ENCODE measurements around the gene CDH12. TPM values are rescaled to one million over a fixed set of nuclear protein-coding genes. Genes with fewer than 3 reads are reported as not detected.

CDH12 gene
- total RNA-seq, 1 experiment from 2014 or later: not detected

DNA sequence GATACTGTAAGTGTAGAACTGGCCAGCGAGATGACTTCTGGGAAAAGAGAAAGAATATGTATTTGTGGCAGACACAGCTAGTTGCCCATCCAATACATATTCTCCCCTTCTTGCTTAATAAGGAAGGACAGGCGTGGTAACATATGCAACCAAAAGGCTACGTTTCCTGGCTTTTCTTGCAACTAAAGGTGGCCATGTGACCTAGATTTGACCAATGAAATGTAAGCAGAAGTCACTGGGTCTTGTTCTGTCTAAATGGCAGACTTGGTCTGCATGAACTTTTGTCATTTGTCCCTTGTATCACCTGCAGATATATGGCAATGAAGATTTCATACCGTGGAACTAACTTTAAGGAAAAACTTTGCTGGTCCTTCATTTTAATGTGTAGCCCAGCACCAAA, 183.8 kb downstream of the CDH12 start:
- Histone ChIP-seq H4K20me1 (ENCODE audit: insufficient read depth, low read depth, low read length) (no peaks in the 10 kb centered on the region), H3K9me3 (ENCODE audit: low read length) (no peaks in the 10 kb centered on the region), H3K4me2 (ENCODE audit: low read depth, low read length, poor library complexity, severe bottlenecking) (no peak overlapping the region), H3K4me1 (ENCODE audit: low read length) (no peaks in the 10 kb centered on the region), H2AFZ (ENCODE audit: low read length) (no peak overlapping the region), H3K27ac (ENCODE audit: low read length) (no peak overlapping the region), H3K9ac (ENCODE audit: low read length) (no peak overlapping the region), H3K4me3 (ENCODE audit: low read length) (no peak overlapping the region), H3K27me3 (ENCODE audit: low read length) (no peaks in the 10 kb centered on the region), H3K79me2 (ENCODE audit: low read length) (no peaks in the 10 kb centered on the region), H3K36me3 (ENCODE audit: insufficient read depth, low read length) (no peaks in the 10 kb centered on the region), H3K9me2 (replicated peaks; ENCODE audit: insufficient read depth, low read length) (no peaks in the 10 kb centered on the region)
- peak; percentile 50 for DNase-seq

DNA sequence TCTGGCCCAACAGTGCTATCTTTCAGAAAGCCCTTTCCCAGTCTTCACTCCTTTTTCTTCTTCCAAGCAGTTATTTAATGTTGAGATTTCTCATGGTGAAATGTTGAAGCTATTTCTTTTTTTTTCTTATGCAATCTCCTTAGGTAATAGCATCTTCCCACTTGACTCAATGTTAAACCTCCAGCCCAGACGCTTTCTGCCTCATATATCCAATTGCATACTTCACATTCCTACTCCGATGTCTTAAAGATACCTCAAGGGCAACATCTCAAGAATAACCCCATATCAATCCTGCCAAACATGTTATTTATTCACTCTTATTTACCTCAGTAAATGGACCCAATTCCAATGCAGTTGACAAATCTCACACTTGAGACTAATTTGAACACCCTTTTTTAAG, 187.3 kb downstream of the CDH12 start:
- H4K20me1 ChIP-seq (ENCODE audit: insufficient read depth, low read depth, low read length): no peaks in the 10 kb centered on the region
- H3K27ac ChIP-seq (ENCODE audit: low read length): no peak overlapping the region
- H3K9ac ChIP-seq (ENCODE audit: low read length): no peak overlapping the region
- no peak overlapping the region for H2AFZ ChIP-seq (ENCODE audit: low read length)
- no peak for DNase-seq
- no peaks in the 10 kb centered on the region for H3K9me2 ChIP-seq (replicated peaks; ENCODE audit: insufficient read depth, low read length)
- H3K79me2 ChIP-seq (ENCODE audit: low read length): no peaks in the 10 kb centered on the region
- H3K4me3 ChIP-seq (ENCODE audit: low read length): no peak overlapping the region
- H3K9me3 ChIP-seq (ENCODE audit: low read length): no peaks in the 10 kb centered on the region
- no peaks in the 10 kb centered on the region for H3K36me3 ChIP-seq (ENCODE audit: insufficient read depth, low read length)
- H3K27me3 ChIP-seq (ENCODE audit: low read length): no peaks in the 10 kb centered on the region
- H3K4me2 ChIP-seq (ENCODE audit: low read depth, low read length, poor library complexity, severe bottlenecking): no peak overlapping the region
- H3K4me1 ChIP-seq (ENCODE audit: low read length): no peaks in the 10 kb centered on the region

DNA sequence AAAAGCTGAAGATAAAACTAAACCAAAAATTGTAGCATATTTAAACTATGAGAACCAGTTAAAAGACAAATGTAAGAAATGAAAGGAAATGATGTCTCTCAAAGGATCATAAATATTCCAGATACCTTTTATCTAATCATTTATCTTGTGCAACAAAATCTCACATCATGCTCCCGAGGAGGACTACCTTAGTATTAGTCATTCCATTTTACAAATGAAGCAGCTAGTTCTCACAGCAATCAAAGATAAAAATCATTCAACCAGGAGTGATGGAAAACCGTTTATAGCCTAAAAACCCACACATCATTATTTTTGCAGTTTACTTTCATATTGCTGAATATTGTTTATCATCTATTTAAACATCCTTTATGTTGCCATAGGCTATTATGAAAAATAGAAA, 190.0 kb downstream of the CDH12 start:
- Histone ChIP-seq H3K9ac (ENCODE audit: low read length) (no peak overlapping the region), H3K9me3 (ENCODE audit: low read length) (no peaks in the 10 kb centered on the region), H3K9me2 (replicated peaks; ENCODE audit: insufficient read depth, low read length) (no peaks in the 10 kb centered on the region), H3K4me3 (ENCODE audit: low read length) (no peak overlapping the region), H3K36me3 (ENCODE audit: insufficient read depth, low read length) (no peaks in the 10 kb centered on the region), H4K20me1 (ENCODE audit: insufficient read depth, low read depth, low read length) (no peaks in the 10 kb centered on the region), H3K79me2 (ENCODE audit: low read length) (no peaks in the 10 kb centered on the region), H2AFZ (ENCODE audit: low read length) (no peak overlapping the region), H3K4me1 (ENCODE audit: low read length) (no peaks in the 10 kb centered on the region), H3K4me2 (ENCODE audit: low read depth, low read length, poor library complexity, severe bottlenecking) (no peak overlapping the region), H3K27me3 (ENCODE audit: low read length) (no peaks in the 10 kb centered on the region), H3K27ac (ENCODE audit: low read length) (no peak overlapping the region)
- DNase-seq: no peak

DNA sequence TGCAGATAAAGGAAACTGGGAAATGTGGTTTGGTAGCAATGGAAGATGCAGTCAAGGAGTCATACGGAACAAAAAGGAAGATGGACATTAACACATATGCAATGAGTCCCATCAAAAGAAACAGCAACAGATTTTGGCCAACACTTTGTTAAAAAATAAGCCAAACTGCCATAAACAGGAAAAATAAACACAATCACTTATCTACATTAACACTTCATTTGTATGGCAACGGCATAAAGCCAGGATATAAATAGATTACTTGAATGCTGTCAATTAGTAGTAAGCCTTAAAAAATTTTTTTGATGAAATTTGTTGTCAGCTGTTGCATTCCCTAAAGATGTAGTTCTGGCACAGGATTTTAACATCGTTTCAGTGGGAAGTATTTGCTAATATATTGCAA, 190.8 kb downstream of the CDH12 start:
- H3K4me3 ChIP-seq (ENCODE audit: low read length): no peak overlapping the region
- no peak overlapping the region for H3K9ac ChIP-seq (ENCODE audit: low read length)
- no peaks in the 10 kb centered on the region for H3K27me3 ChIP-seq (ENCODE audit: low read length)
- no peaks in the 10 kb centered on the region for H3K9me2 ChIP-seq (replicated peaks; ENCODE audit: insufficient read depth, low read length)
- no peaks in the 10 kb centered on the region for H3K4me1 ChIP-seq (ENCODE audit: low read length)
- no peaks in the 10 kb centered on the region for H4K20me1 ChIP-seq (ENCODE audit: insufficient read depth, low read depth, low read length)
- no peak overlapping the region for H2AFZ ChIP-seq (ENCODE audit: low read length)
- H3K79me2 ChIP-seq (ENCODE audit: low read length): no peaks in the 10 kb centered on the region
- H3K9me3 ChIP-seq (ENCODE audit: low read length): no peaks in the 10 kb centered on the region
- H3K36me3 ChIP-seq (ENCODE audit: insufficient read depth, low read length): no peaks in the 10 kb centered on the region
- DNase-seq: no peak
- no peak overlapping the region for H3K27ac ChIP-seq (ENCODE audit: low read length)
- H3K4me2 ChIP-seq (ENCODE audit: low read depth, low read length, poor library complexity, severe bottlenecking): no peak overlapping the region

DNA sequence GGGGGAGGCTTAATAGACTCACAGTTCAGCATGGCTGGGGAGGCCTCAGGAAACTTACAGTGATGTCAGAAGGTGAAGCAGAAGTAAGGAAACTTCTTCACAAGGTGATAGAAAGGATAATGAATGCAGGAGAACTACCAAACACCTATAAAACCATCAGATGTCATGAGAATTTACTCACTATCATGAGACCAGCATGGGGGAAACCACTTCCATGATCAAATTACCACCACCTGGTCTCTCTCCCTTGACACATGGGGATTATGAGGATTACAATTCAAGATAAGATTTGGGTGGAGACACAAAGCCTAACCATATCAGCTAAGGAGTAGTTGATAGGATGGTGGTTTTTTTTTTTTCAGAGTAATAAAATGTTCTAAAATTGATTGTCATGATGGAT, 201.8 kb downstream of the CDH12 start:
- Histone ChIP-seq H3K9ac (ENCODE audit: low read length) (no peak overlapping the region), H4K20me1 (ENCODE audit: insufficient read depth, low read depth, low read length) (no peaks in the 10 kb centered on the region), H3K4me2 (ENCODE audit: low read depth, low read length, poor library complexity, severe bottlenecking) (peak overlapping the region; percentile 30), H3K9me3 (ENCODE audit: low read length) (no peaks in the 10 kb centered on the region), H3K27ac (ENCODE audit: low read length) (peak overlapping the region; percentile 57; the same call in 1 of the 2 replicates), H3K36me3 (ENCODE audit: insufficient read depth, low read length) (no peaks in the 10 kb centered on the region), H3K9me2 (replicated peaks; ENCODE audit: insufficient read depth, low read length) (no peaks in the 10 kb centered on the region), H3K4me1 (ENCODE audit: low read length) (peaks cover 21% of the 10 kb centered on the region), H3K79me2 (ENCODE audit: low read length) (no peaks in the 10 kb centered on the region), H3K4me3 (ENCODE audit: low read length) (no peak overlapping the region), H2AFZ (ENCODE audit: low read length) (no peak overlapping the region), H3K27me3 (ENCODE audit: low read length) (no peaks in the 10 kb centered on the region)
- peak; percentile 43 for DNase-seq

DNA sequence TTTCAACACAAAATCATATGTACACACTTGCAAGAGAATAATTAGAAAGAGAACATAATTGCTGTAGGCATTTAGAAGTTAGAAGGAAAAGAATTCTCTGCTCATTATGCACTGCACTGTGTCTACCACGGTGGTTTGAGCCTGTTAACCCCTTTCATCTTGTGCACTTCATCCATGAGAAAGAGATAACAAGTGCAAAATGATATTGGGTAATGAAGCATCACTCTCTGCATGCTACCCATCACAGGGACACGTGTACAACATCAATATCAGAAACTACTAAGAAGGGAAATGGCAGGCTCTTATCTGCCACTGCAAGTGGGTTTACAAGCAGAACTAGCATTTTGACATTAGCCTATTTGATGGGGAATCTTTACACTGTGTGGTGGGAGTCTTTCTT, 202.6 kb downstream of the CDH12 start:
- no peak for DNase-seq
- Histone ChIP-seq H3K4me3 (ENCODE audit: low read length) (no peak overlapping the region), H3K79me2 (ENCODE audit: low read length) (no peaks in the 10 kb centered on the region), H3K4me2 (ENCODE audit: low read depth, low read length, poor library complexity, severe bottlenecking) (no peak overlapping the region), H3K36me3 (ENCODE audit: insufficient read depth, low read length) (no peaks in the 10 kb centered on the region), H3K27ac (ENCODE audit: low read length) (0 out of 2 replicates have a peak overlapping the region, but pooled peaks have one; percentile 57), H2AFZ (ENCODE audit: low read length) (no peak overlapping the region), H3K27me3 (ENCODE audit: low read length) (no peaks in the 10 kb centered on the region), H3K4me1 (ENCODE audit: low read length) (peaks cover 21% of the 10 kb centered on the region), H4K20me1 (ENCODE audit: insufficient read depth, low read depth, low read length) (no peaks in the 10 kb centered on the region), H3K9ac (ENCODE audit: low read length) (no peak overlapping the region), H3K9me2 (replicated peaks; ENCODE audit: insufficient read depth, low read length) (no peaks in the 10 kb centered on the region), H3K9me3 (ENCODE audit: low read length) (no peaks in the 10 kb centered on the region)

DNA sequence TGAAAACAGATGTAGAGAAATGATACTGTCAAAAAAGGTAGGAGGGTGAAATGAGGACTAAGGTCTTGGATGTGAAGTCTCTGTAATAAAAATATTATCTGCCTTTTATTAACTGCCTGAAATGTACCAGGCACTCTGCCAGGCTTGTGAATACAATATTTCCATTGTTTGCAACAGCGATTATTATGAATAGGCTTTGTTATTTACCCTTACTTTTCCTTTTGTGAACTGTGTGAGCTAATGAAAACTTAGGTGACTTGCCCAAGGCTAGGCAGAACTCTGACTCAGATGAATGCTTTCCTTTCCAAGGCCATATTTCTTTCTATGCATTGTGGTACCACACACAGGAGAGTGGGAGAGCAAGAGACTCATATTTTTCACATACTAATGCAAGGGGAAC, 204.1 kb downstream of the CDH12 start:
- no peak overlapping the region for H3K9ac ChIP-seq (ENCODE audit: low read length)
- H3K9me3 ChIP-seq (ENCODE audit: low read length): no peaks in the 10 kb centered on the region
- H3K27ac ChIP-seq (ENCODE audit: low read length): no peak overlapping the region
- no peaks in the 10 kb centered on the region for H3K79me2 ChIP-seq (ENCODE audit: low read length)
- no peaks in the 10 kb centered on the region for H4K20me1 ChIP-seq (ENCODE audit: insufficient read depth, low read depth, low read length)
- H3K4me3 ChIP-seq (ENCODE audit: low read length): no peak overlapping the region
- peaks cover 21% of the 10 kb centered on the region for H3K4me1 ChIP-seq (ENCODE audit: low read length)
- H2AFZ ChIP-seq (ENCODE audit: low read length): no peak overlapping the region
- DNase-seq: no peak
- no peaks in the 10 kb centered on the region for H3K9me2 ChIP-seq (replicated peaks; ENCODE audit: insufficient read depth, low read length)
- H3K27me3 ChIP-seq (ENCODE audit: low read length): no peaks in the 10 kb centered on the region
- no peaks in the 10 kb centered on the region for H3K36me3 ChIP-seq (ENCODE audit: insufficient read depth, low read length)
- no peak overlapping the region for H3K4me2 ChIP-seq (ENCODE audit: low read depth, low read length, poor library complexity, severe bottlenecking)

DNA sequence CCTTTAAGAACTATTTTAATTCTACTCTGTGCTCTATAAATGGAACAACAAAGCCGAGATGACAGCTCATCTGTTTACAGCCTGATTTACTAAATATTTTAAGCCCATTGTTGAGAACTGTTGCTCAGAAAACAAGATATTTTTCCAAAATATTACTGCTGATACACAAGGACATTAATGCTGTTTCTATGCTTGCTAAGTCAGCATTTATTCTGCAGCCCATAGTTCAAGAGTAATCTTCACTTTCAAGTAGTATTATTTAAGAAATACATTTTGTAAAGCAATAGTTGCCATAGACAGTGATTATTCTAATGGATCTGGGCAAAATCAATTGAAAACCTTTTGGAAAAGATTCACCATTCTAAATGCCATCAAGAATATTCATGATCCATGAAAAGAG, 208.3 kb downstream of the CDH12 start:
- Histone ChIP-seq H3K79me2 (ENCODE audit: low read length) (no peaks in the 10 kb centered on the region), H3K4me3 (ENCODE audit: low read length) (no peak overlapping the region), H3K27ac (ENCODE audit: low read length) (no peak overlapping the region), H3K4me2 (ENCODE audit: low read depth, low read length, poor library complexity, severe bottlenecking) (no peak overlapping the region), H3K9me2 (replicated peaks; ENCODE audit: insufficient read depth, low read length) (no peaks in the 10 kb centered on the region), H3K36me3 (ENCODE audit: insufficient read depth, low read length) (no peaks in the 10 kb centered on the region), H3K9me3 (ENCODE audit: low read length) (no peaks in the 10 kb centered on the region), H3K9ac (ENCODE audit: low read length) (no peak overlapping the region), H3K27me3 (ENCODE audit: low read length) (no peaks in the 10 kb centered on the region), H2AFZ (ENCODE audit: low read length) (no peak overlapping the region), H3K4me1 (ENCODE audit: low read length) (no peaks in the 10 kb centered on the region), H4K20me1 (ENCODE audit: insufficient read depth, low read depth, low read length) (no peaks in the 10 kb centered on the region)
- DNase-seq: no peak

DNA sequence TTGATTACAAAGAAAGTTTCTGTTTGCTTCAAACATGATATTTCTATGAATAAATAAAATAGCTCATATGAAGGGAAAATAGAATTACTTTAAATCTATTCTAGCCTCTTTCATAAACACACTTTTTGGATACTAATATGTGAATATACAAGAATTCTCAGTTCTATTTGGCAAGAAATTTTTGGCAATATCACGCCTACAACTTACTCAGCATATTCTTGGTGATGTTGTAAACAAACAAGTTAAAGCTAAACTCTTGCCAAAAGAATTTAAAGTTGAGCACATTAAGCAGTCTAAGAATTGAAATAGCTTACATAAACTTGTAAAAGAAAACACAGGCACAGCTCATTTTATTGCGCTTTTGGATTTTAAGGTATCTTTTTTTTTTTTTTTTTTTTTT, 209.8 kb downstream of the CDH12 start:
- Histone ChIP-seq H2AFZ (ENCODE audit: low read length) (no peak overlapping the region), H3K9me2 (replicated peaks; ENCODE audit: insufficient read depth, low read length) (no peaks in the 10 kb centered on the region), H3K9ac (ENCODE audit: low read length) (no peak overlapping the region), H3K4me1 (ENCODE audit: low read length) (no peaks in the 10 kb centered on the region), H3K36me3 (ENCODE audit: insufficient read depth, low read length) (no peaks in the 10 kb centered on the region), H3K4me2 (ENCODE audit: low read depth, low read length, poor library complexity, severe bottlenecking) (no peak overlapping the region), H3K27me3 (ENCODE audit: low read length) (no peaks in the 10 kb centered on the region), H3K4me3 (ENCODE audit: low read length) (no peak overlapping the region), H4K20me1 (ENCODE audit: insufficient read depth, low read depth, low read length) (no peaks in the 10 kb centered on the region), H3K9me3 (ENCODE audit: low read length) (no peaks in the 10 kb centered on the region), H3K79me2 (ENCODE audit: low read length) (no peaks in the 10 kb centered on the region), H3K27ac (ENCODE audit: low read length) (no peak overlapping the region)
- DNase-seq: no peak
